PC-3 (cell line): ENCODE measurements around the gene TFRC. TPM values are rescaled to one million over a fixed set of nuclear protein-coding genes. Genes with fewer than 3 reads are reported as not detected.
A peak's percentile ranks its signal among the peaks of the same experiment; 100 is the strongest.

ENCODE experiments used
- ATAC-seq: fragments of 200-7000 bp; cut with Tn5 transposase; 2 replicates; pipeline ENCODE4 v1.9.1; 2020; ENCODE audit warnings: mild to moderate bottlenecking, moderate library complexity
- BruUV-seq: library from RNA; stranded (reverse); fragments of 400-500 nt; replicated peaks from 2 replicates; lab custom pipeline; 2021; lab: Mats Ljungman, UMichigan
- CTCF ChIA-PET: fragments of 300-600 bp; sonication (Branson Sonifier 250); formaldehyde crosslinking; loops from one replicate; lab custom pipeline; 2022; ENCODE audit warnings: antibody characterized with exemption; lab: Charles Lee
- POLR2A ChIA-PET: fragments of 300-600 bp; sonication (Branson Sonifier 250); formaldehyde crosslinking; loops from one replicate; lab custom pipeline; 2022; ENCODE audit warnings: antibody characterized with exemption; ENCODE audit not compliant: unreplicated experiment; lab: Charles Lee
- DNase-seq: peaks from one replicate; pipeline ENCODE4 v3.0.0-alpha.2; 2015
- H2AFZ ChIP-seq: fragments of 300-600 bp; sonication (generic); 2 replicates; pipeline ENCODE4 v1.6.0; 2016; ENCODE audit warnings: antibody characterized with exemption, low read length
- H3F3A ChIP-seq: fragments of 300-600 bp; sonication (generic); one replicate; pipeline ENCODE4 v1.6.0; 2017; ENCODE audit warnings: antibody characterized with exemption, low read length, control low read depth, mild to moderate bottlenecking; ENCODE audit not compliant: unreplicated experiment
- H3K27ac ChIP-seq: fragments of 300-600 bp; sonication (generic); 2 replicates; pipeline ENCODE4 v1.5.1; 2016; ENCODE audit warnings: mild to moderate bottlenecking, low read length
- H3K27me3 ChIP-seq: fragments of 300-600 bp; sonication (generic); 2 replicates; pipeline ENCODE4 v1.6.1; 2016; ENCODE audit warnings: low read length, mixed read lengths
- H3K36me3 ChIP-seq: fragments of 300-600 bp; sonication (generic); 2 replicates; pipeline ENCODE4 v1.6.1; 2016; ENCODE audit warnings: low read depth, mixed run types, low read length, mixed read lengths
- H3K4me1 ChIP-seq: fragments of 300-600 bp; sonication (generic); 2 replicates; pipeline ENCODE4 v1.5.1; 2016; ENCODE audit warnings: low read length; ENCODE audit not compliant: insufficient read depth
- H3K4me2 ChIP-seq: fragments of 300-600 bp; sonication (generic); 2 replicates; pipeline ENCODE4 v1.6.0; 2016; ENCODE audit warnings: low read length
- H3K4me3 ChIP-seq: fragments of 300-600 bp; sonication (generic); 2 replicates; pipeline ENCODE4 v1.5.1; 2016; ENCODE audit warnings: mild to moderate bottlenecking, low read length, mixed read lengths
- H3K79me2 ChIP-seq: fragments of 300-600 bp; sonication (generic); 2 replicates; pipeline ENCODE4 v1.6.1; 2017; ENCODE audit warnings: low read length, mixed read lengths
- H3K9ac ChIP-seq: fragments of 300-600 bp; sonication (generic); 2 replicates; pipeline ENCODE4 v1.6.0; 2016; ENCODE audit warnings: mild to moderate bottlenecking, low read length
- H3K9me2 ChIP-seq: fragments of 300-600 bp; sonication (generic); replicated peaks from 2 replicates; pipeline ENCODE4 v1.6.1; 2016; ENCODE audit warnings: mixed run types, low read length, mixed read lengths
- H3K9me3 ChIP-seq: fragments of 300-600 bp; sonication (generic); 2 replicates; pipeline ENCODE4 v1.6.1; 2016; ENCODE audit warnings: low read length, mixed read lengths
- H4K20me1 ChIP-seq: fragments of 300-600 bp; sonication (generic); 2 replicates; pipeline ENCODE4 v1.6.1; 2016; ENCODE audit warnings: low read length, mixed read lengths
- CTCF ChIP-seq: fragments of 300-600 bp; sonication (generic); conservative IDR thresholded peaks from 2 replicates; pipeline ENCODE4 v1.5.1; 2017; ENCODE audit warnings: antibody characterized with exemption, low read depth, mild to moderate bottlenecking, low read length
- EZH2 ChIP-seq: fragments of 300-600 bp; sonication (generic); IDR thresholded peaks from one replicate; pipeline ENCODE4 v1.6.1; 2017; ENCODE audit warnings: antibody characterized with exemption, mild to moderate bottlenecking, low read length; ENCODE audit not compliant: unreplicated experiment
- EZH2phosphoT487 ChIP-seq: fragments of 300-600 bp; sonication (generic); IDR thresholded peaks from 2 replicates; pipeline ENCODE4 v1.6.1; 2018; ENCODE audit warnings: mild to moderate bottlenecking, antibody characterized with exemption, low read length, borderline replicate concordance
- intact Hi-C: fragments of 100-400 bp; cut with micrococcal nuclease; formaldehyde crosslinking; loops from 2 replicates; pipeline ENCODE4 v1.9.0; 2023
- total RNA-seq: library from RNA; depleted of rRNA; stranded (reverse); fragments of >200 nt; gene quantifications from 2 replicates; pipeline ENCODE4 v1.2.3, GENCODE V29; 2014

The TFRC gene
- total RNA-seq, 1 experiment from 2014 or later, result 287 TPM

- Histone ChIP-seq H3K79me2 (no peaks in the 10 kb centered on the region), H3K27me3 (no peaks in the 10 kb centered on the region), H3K4me1 (peaks cover 38% of the 10 kb centered on the region), H3K27ac (no peak overlapping the region), H4K20me1 (no peaks in the 10 kb centered on the region), H3K36me3 (no peaks in the 10 kb centered on the region), H3F3A (peaks cover 8% of the 10 kb centered on the region), H2AFZ (no peak overlapping the region), H3K4me2 (peak overlapping the region; percentile 78), H3K9me3 (no peaks in the 10 kb centered on the region), H3K9me2 (no peaks in the 10 kb centered on the region), H3K9ac (no peak overlapping the region), H3K4me3 (no peak overlapping the region)
- intact Hi-C loops, result no loop called here
- POLR2A ChIA-PET, result no interaction called here
- TF ChIP-seq CTCF (no peak), EZH2phosphoT487 (no peak), EZH2 (no peak)
- no peak for ATAC-seq
- CTCF ChIA-PET, result interaction anchor here (0.5 kb wide), 1 partner anchor 78 kb away, joined by 8 read pairs; no protein-coding TSS in a partner anchor
- no peak for DNase-seq
- no TSS peak for BruUV-seq
These were observed 68.1 kb downstream of the TFRC start for GRCh38 chr3:196013587-196014487.

- H3K36me3 ChIP-seq, result no peaks in the 10 kb centered on the region
- no peaks in the 10 kb centered on the region for H3K9me3 ChIP-seq
- H3K79me2 ChIP-seq, result no peaks in the 10 kb centered on the region
- H3K9ac ChIP-seq, result no peak overlapping the region
- TF ChIP-seq EZH2, result no peak
- no peak for TF ChIP-seq CTCF
- no peak for TF ChIP-seq EZH2phosphoT487
- peak overlapping the region; percentile 78 for H3K4me2 ChIP-seq
- peak overlapping the region; percentile 33; the same call in 1 of the 2 replicates for H2AFZ ChIP-seq
- H3K27me3 ChIP-seq, result no peaks in the 10 kb centered on the region
- no TSS peak for BruUV-seq
- peak overlapping the region; percentile 60 for H3K27ac ChIP-seq
- no peaks in the 10 kb centered on the region for H3K9me2 ChIP-seq
- H3F3A ChIP-seq, result peaks cover 8% of the 10 kb centered on the region
- DNase-seq, result peak; percentile 81
- ChIA-PET CTCF (interaction anchor here (0.5 kb wide), 1 partner anchor 79 kb away, joined by 8 read pairs; no protein-coding TSS in a partner anchor), POLR2A (no interaction called here)
- intact Hi-C loops, result no loop called here
- peak overlapping the region; percentile 13; the same call in 1 of the 2 replicates for H3K4me3 ChIP-seq
- H4K20me1 ChIP-seq, result no peaks in the 10 kb centered on the region
- H3K4me1 ChIP-seq, result peaks cover 38% of the 10 kb centered on the region
- ATAC-seq, result peak; percentile 89
These were observed 68.9 kb downstream of the TFRC start for GRCh38 chr3:196012941-196013476.
